CD4-positive, CD25-positive, alpha-beta regulatory T cell (primary cell): Measurements from ENCODE around the gene FBXL7. TPM values are rescaled to one million over a fixed set of nuclear protein-coding genes. Genes with fewer than 3 reads are reported as not detected.
A peak's percentile ranks its signal among the peaks of the same experiment; 100 is the strongest.

Experiments used
- ATAC-seq, 2 donors: fragments of 150-1000 bp; cut with Tn5 transposase; one replicate each; pipeline ENCODE4 v1.10.0; 2021; ENCODE audit warnings: low read depth in 2 of 2, moderate number of reproducible peaks in 2 of 2, moderate library complexity in 1 of 2
- DNase-seq, 3 donors: peaks; one replicate each; pipeline versions ENCODE4 v3.0.0 to v3.0.0-alpha.2; 2012 to 2022; ENCODE audit warnings: mixed read lengths in 1 of 3
- H3K27ac ChIP-seq: one replicate; pipeline ENCODE4 v1.7.0; 2013; ENCODE audit warnings: mild to moderate bottlenecking, low read length; ENCODE audit not compliant: insufficient read depth, poor library complexity, severe bottlenecking
- H3K27me3 ChIP-seq: one replicate; pipeline ENCODE4 v1.7.0; 2013; ENCODE audit warnings: low read length; ENCODE audit not compliant: control insufficient read depth, insufficient read depth
- H3K36me3 ChIP-seq: one replicate; pipeline ENCODE4 v1.7.0; 2013; ENCODE audit warnings: mild to moderate bottlenecking, low read length, moderate library complexity; ENCODE audit not compliant: control insufficient read depth, insufficient read depth
- H3K4me1 ChIP-seq: 2 replicates; pipeline ENCODE4 v1.7.0; 2013; ENCODE audit warnings: mild to moderate bottlenecking, low read length; ENCODE audit not compliant: insufficient read depth, control insufficient read depth, poor library complexity, severe bottlenecking
- H3K4me3 ChIP-seq: one replicate; pipeline ENCODE4 v1.7.0; 2013; ENCODE audit warnings: low read depth, mild to moderate bottlenecking, low read length, moderate library complexity
- H3K9me3 ChIP-seq, 2 experiments: 1 replicate in 1 of 2; 2 replicates in 1 of 2; pipeline ENCODE4 v1.7.0; 2013; ENCODE audit warnings: low read length in 2 of 2, mild to moderate bottlenecking in 1 of 2, moderate library complexity in 1 of 2; ENCODE audit not compliant: control insufficient read depth in 2 of 2
- H3K27ac Mint-ChIP-seq, 3 donors: one replicate each; pipeline ENCODE4 v1.8.0; 2020 to 2022; ENCODE audit warnings: mild to moderate bottlenecking in 3 of 3, mixed read lengths in 3 of 3, moderate library complexity in 2 of 3
- H3K27me3 Mint-ChIP-seq: one replicate; pipeline ENCODE4 v1.8.0; 2022; ENCODE audit warnings: mild to moderate bottlenecking, mixed read lengths
- H3K36me3 Mint-ChIP-seq: one replicate; pipeline ENCODE4 v1.8.0; 2020; ENCODE audit warnings: mixed read lengths
- H3K4me1 Mint-ChIP-seq, 4 donors: one replicate each; pipeline ENCODE4 v1.8.0; 2020 to 2022; ENCODE audit warnings: mixed read lengths in 4 of 4, mild to moderate bottlenecking in 1 of 4
- H3K4me3 Mint-ChIP-seq, 4 donors: one replicate each; pipeline ENCODE4 v1.8.0; 2020 to 2022; ENCODE audit warnings: mild to moderate bottlenecking in 4 of 4, mixed read lengths in 4 of 4, moderate library complexity in 3 of 4
- H3K9me3 Mint-ChIP-seq, 7 donors: one replicate each; pipeline ENCODE4 v1.8.0; 2020 to 2022; ENCODE audit warnings: mixed read lengths in 7 of 7, mild to moderate bottlenecking in 3 of 7, moderate library complexity in 2 of 7
- polyA plus RNA-seq, 4 donors: library from polyadenylated mRNA; unstranded; fragments of 300-500 nt; fragmentation: Illumina TruSeq; gene quantifications; one replicate each; pipeline ENCODE4 v1.2.3, GENCODE V29; 2021
- total RNA-seq: library from RNA; stranded (reverse); gene quantifications from one replicate; pipeline ENCODE4 v1.2.3, GENCODE V29; 2022

Gene FBXL7
- total and polyA plus RNA-seq, 5 donors from 2014 or later: not detected

- no peak overlapping the region for H3K4me3 ChIP-seq
- DNase-seq (no peak), ATAC-seq (no peak)
- peaks cover 4% of the 10 kb centered on the region for H3K27me3 Mint-ChIP-seq
- no peaks in the 10 kb centered on the region for H3K4me1 Mint-ChIP-seq
- no peak overlapping the region for H3K27ac Mint-ChIP-seq
- H3K4me3 Mint-ChIP-seq: no peak overlapping the region
- H3K9me3 Mint-ChIP-seq: peaks cover 4 to 12% (median 6%) of the 10 kb centered on the region in 7 donors
- H3K27ac ChIP-seq: no peak overlapping the region
- no peaks in the 10 kb centered on the region for H3K36me3 ChIP-seq
- no peaks in the 10 kb centered on the region for H3K4me1 ChIP-seq
- no peaks in the 10 kb centered on the region for H3K36me3 Mint-ChIP-seq
- H3K27me3 ChIP-seq: no peaks in the 10 kb centered on the region
- peaks cover 0 to 3% of the 10 kb centered on the region in 2 experiments for H3K9me3 ChIP-seq
These were observed 16.5 kb downstream of the FBXL7 start for GRCh38 chr5:15516486-15516885.

GRCh38 chr5:15518786-15519185, 18.8 kb downstream of the FBXL7 start:
- Mint-ChIP-seq H3K4me3 (no peak overlapping the region), H3K27me3 (peaks cover 4% of the 10 kb centered on the region), H3K4me1 (no peaks in the 10 kb centered on the region), H3K9me3 (peaks cover 4 to 12% (median 6%) of the 10 kb centered on the region in 7 donors), H3K36me3 (no peaks in the 10 kb centered on the region), H3K27ac (no peak overlapping the region)
- DNase-seq (no peak), ATAC-seq (no peak)
- Histone ChIP-seq H3K4me1 (no peaks in the 10 kb centered on the region), H3K4me3 (no peak overlapping the region), H3K9me3 (peaks cover 0 to 3% of the 10 kb centered on the region in 2 experiments), H3K27ac (no peak overlapping the region), H3K27me3 (no peaks in the 10 kb centered on the region), H3K36me3 (no peaks in the 10 kb centered on the region)

GRCh38 chr5:15520856-15521255, 20.9 kb downstream of the FBXL7 start:
- Mint-ChIP-seq H3K27me3 (peaks cover 4% of the 10 kb centered on the region), H3K4me3 (no peak overlapping the region), H3K4me1 (no peaks in the 10 kb centered on the region), H3K9me3 (peaks cover 2 to 14% (median 6%) of the 10 kb centered on the region in 7 donors), H3K36me3 (no peaks in the 10 kb centered on the region), H3K27ac (no peak overlapping the region)
- no peaks in the 10 kb centered on the region for H3K27me3 ChIP-seq
- H3K36me3 ChIP-seq: no peaks in the 10 kb centered on the region
- H3K4me3 ChIP-seq: no peak overlapping the region
- no peaks in the 10 kb centered on the region for H3K4me1 ChIP-seq
- H3K9me3 ChIP-seq: peaks cover 0 to 3% of the 10 kb centered on the region in 2 experiments
- DNase-seq (no peak), ATAC-seq (no peak)
- no peak overlapping the region for H3K27ac ChIP-seq

GRCh38 chr5:15521381-15522186, 21.6 kb downstream of the FBXL7 start:
- no peak for ATAC-seq
- Histone ChIP-seq H3K36me3 (no peaks in the 10 kb centered on the region), H3K27me3 (no peaks in the 10 kb centered on the region), H3K9me3 (peaks cover 0 to 3% of the 10 kb centered on the region in 2 experiments), H3K27ac (no peak overlapping the region), H3K4me1 (no peaks in the 10 kb centered on the region), H3K4me3 (no peak overlapping the region)
- Mint-ChIP-seq H3K27me3 (peaks cover 4% of the 10 kb centered on the region), H3K4me1 (no peaks in the 10 kb centered on the region), H3K4me3 (no peak overlapping the region), H3K9me3 (peaks cover 2 to 20% (median 6%) of the 10 kb centered on the region in 7 donors), H3K36me3 (no peaks in the 10 kb centered on the region), H3K27ac (peak overlapping the region in 1 of 3 donors; percentile 8)
- DNase-seq: no peak

GRCh38 chr5:15522187-15522520, 22.2 kb downstream of the FBXL7 start:
- Mint-ChIP-seq H3K36me3 (no peaks in the 10 kb centered on the region), H3K9me3 (peaks cover 2 to 20% (median 4%) of the 10 kb centered on the region in 7 donors), H3K27me3 (peaks cover 4% of the 10 kb centered on the region), H3K4me3 (no peak overlapping the region), H3K4me1 (no peaks in the 10 kb centered on the region), H3K27ac (no peak overlapping the region)
- Histone ChIP-seq H3K27me3 (no peaks in the 10 kb centered on the region), H3K4me3 (no peak overlapping the region), H3K27ac (no peak overlapping the region), H3K9me3 (peaks cover 0 to 3% of the 10 kb centered on the region in 2 experiments), H3K4me1 (no peaks in the 10 kb centered on the region), H3K36me3 (no peaks in the 10 kb centered on the region)
- ATAC-seq (no peak), DNase-seq (no peak)

GRCh38 chr5:15524712-15525111, 24.7 kb downstream of the FBXL7 start:
- ATAC-seq (no peak), DNase-seq (no peak)
- Mint-ChIP-seq H3K4me3 (no peak overlapping the region), H3K4me1 (no peaks in the 10 kb centered on the region), H3K9me3 (peaks cover 0 to 16% (median 3%) of the 10 kb centered on the region in 7 donors), H3K27me3 (no peaks in the 10 kb centered on the region), H3K36me3 (no peaks in the 10 kb centered on the region), H3K27ac (no peak overlapping the region)
- Histone ChIP-seq H3K4me3 (no peak overlapping the region), H3K9me3 (no peaks in the 10 kb centered on the region), H3K27me3 (no peaks in the 10 kb centered on the region), H3K27ac (no peak overlapping the region), H3K36me3 (no peaks in the 10 kb centered on the region), H3K4me1 (no peaks in the 10 kb centered on the region)

- Mint-ChIP-seq H3K27me3 (no peaks in the 10 kb centered on the region), H3K9me3 (peaks cover 0 to 16% (median 3%) of the 10 kb centered on the region in 7 donors), H3K27ac (no peak overlapping the region), H3K4me3 (no peak overlapping the region), H3K36me3 (no peaks in the 10 kb centered on the region), H3K4me1 (no peaks in the 10 kb centered on the region)
- Histone ChIP-seq H3K27ac (no peak overlapping the region), H3K4me1 (no peaks in the 10 kb centered on the region), H3K36me3 (no peaks in the 10 kb centered on the region), H3K4me3 (no peak overlapping the region), H3K27me3 (no peaks in the 10 kb centered on the region), H3K9me3 (no peaks in the 10 kb centered on the region)
- no peak for DNase-seq
- no peak for ATAC-seq
These were observed 25.8 kb downstream of the FBXL7 start for GRCh38 chr5:15525703-15526275.

GRCh38 chr5:15526413-15526812, 26.4 kb downstream of the FBXL7 start:
- Histone ChIP-seq H3K27me3 (no peaks in the 10 kb centered on the region), H3K4me3 (no peak overlapping the region), H3K4me1 (no peaks in the 10 kb centered on the region), H3K27ac (no peak overlapping the region), H3K36me3 (no peaks in the 10 kb centered on the region), H3K9me3 (no peaks in the 10 kb centered on the region)
- Mint-ChIP-seq H3K27me3 (no peaks in the 10 kb centered on the region), H3K36me3 (no peaks in the 10 kb centered on the region), H3K4me3 (no peak overlapping the region), H3K4me1 (no peaks in the 10 kb centered on the region), H3K27ac (no peak overlapping the region), H3K9me3 (peaks cover 0 to 11% (median 3%) of the 10 kb centered on the region in 7 donors)
- DNase-seq (no peak), ATAC-seq (no peak)
